T-helper 17 cell (primary cell): ENCODE data around the gene BFSP1. TPM values are rescaled to one million over a fixed set of nuclear protein-coding genes. Genes with fewer than 3 reads are reported as not detected.

ENCODE experiments used
- ATAC-seq: fragments of 150-1000 bp; cut with Tn5 transposase; 2 replicates; pipeline ENCODE4 v1.10.0; 2021; ENCODE audit warnings: mild to moderate bottlenecking, moderate library complexity
- DNase-seq, 3 donors: peaks; one replicate each; pipeline versions ENCODE4 v3.0.0 to v3.0.0-alpha.2; 2020 to 2021
- H3K9me3 ChIP-seq: one replicate; pipeline ENCODE4 v1.7.0; 2013; ENCODE audit warnings: low read length, mild to moderate bottlenecking; ENCODE audit not compliant: control insufficient read depth, poor library complexity, severe bottlenecking
- H3K27ac Mint-ChIP-seq: one replicate; pipeline ENCODE4 v1.8.0; 2022; ENCODE audit warnings: mild to moderate bottlenecking, moderate library complexity, mixed read lengths
- H3K27me3 Mint-ChIP-seq: one replicate; pipeline ENCODE4 v1.8.0; 2022; ENCODE audit warnings: mixed read lengths
- H3K36me3 Mint-ChIP-seq: one replicate; pipeline ENCODE4 v1.8.0; 2022; ENCODE audit warnings: low read depth, mixed read lengths
- H3K4me1 Mint-ChIP-seq: one replicate; pipeline ENCODE4 v1.8.0; 2022; ENCODE audit warnings: mild to moderate bottlenecking, mixed read lengths
- H3K4me3 Mint-ChIP-seq: one replicate; pipeline ENCODE4 v1.8.0; 2022; ENCODE audit warnings: mild to moderate bottlenecking, moderate library complexity, mixed read lengths
- total RNA-seq, 4 donors: library from RNA in 2 of 4; stranded (reverse) in 2 of 4; gene quantifications; one replicate each; pipeline ENCODE4 v1.2.3 and lab custom pipeline; 2022 to 2026

BFSP1 gene
- total RNA-seq, 2 donors from 2014 or later = 0.21 to 1.0 TPM

GRCh38 chr20:17566345-17566744 lies 35.2 kb upstream of the BFSP1 start:
- peaks cover 2% of the 10 kb centered on the region for H3K36me3 Mint-ChIP-seq
- peak overlapping the region; percentile 2 for H3K27ac Mint-ChIP-seq
- H3K9me3 ChIP-seq = no peaks in the 10 kb centered on the region
- no peak for DNase-seq
- no peaks in the 10 kb centered on the region for H3K27me3 Mint-ChIP-seq
- H3K4me1 Mint-ChIP-seq = peaks cover 11% of the 10 kb centered on the region
- no peak for ATAC-seq
- H3K4me3 Mint-ChIP-seq = no peak overlapping the region

DNA sequence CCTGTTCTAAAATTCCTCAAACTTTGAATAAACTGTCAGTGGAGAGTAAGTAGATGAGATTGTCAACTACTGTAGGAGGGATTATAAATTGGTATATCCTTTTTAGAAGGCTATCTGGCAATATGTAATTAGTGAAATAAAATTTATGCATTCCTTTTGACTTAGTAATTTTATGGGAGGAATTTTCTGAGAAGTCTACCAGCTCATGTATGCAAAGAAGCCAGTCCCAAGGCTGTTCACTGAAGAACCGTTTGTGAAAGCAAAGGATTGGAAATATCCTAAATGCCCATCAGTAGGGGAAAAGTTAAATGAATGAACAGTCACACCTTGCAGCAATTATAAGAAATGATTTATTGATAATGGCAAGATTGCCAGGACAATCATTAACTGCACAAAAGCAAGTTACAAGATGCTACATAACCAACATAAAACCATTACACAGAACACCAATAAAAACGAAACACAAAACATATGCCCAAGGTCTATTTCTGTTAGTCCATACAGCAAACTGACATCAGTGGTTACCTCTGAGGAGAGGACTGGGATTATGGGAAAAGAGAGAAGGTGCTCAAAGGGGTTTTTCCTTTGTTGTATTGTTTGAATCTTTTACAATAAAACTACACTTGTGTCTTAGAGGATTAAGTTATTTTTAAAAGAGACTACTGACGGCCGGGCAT lies 34.1 kb upstream of the BFSP1 start:
- peak overlapping the region; percentile 2 for H3K27ac Mint-ChIP-seq
- peaks cover 2% of the 10 kb centered on the region for H3K36me3 Mint-ChIP-seq
- peaks cover 4% of the 10 kb centered on the region for H3K4me1 Mint-ChIP-seq
- H3K27me3 Mint-ChIP-seq = peaks cover 5% of the 10 kb centered on the region
- DNase-seq (no peak), ATAC-seq (no peak)
- H3K9me3 ChIP-seq = no peaks in the 10 kb centered on the region
- H3K4me3 Mint-ChIP-seq = no peak overlapping the region

DNA sequence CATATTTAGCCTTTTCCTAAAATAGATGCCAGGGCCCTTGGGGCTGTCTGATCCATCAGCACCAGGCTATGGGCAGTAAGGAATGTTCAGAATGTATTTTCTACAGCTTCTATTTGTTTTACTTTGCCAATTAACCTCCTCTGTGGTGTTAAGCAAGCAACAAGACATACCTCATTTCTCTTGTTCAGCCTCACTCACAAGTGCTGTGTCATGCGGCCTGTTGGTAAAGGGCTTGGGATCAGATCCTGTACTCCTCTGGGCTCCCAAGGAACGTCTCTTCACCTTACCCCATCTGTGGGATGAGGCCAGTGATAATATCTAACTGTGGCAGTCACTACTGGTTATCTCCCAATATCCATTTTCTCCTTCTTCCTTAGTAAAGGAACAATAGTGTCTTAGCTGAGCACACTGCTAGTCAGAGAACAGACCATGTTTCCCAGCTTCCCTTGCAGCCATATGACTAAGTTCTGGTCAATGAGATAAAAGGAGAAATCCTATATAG lies 31.7 kb upstream of the BFSP1 start:
- ATAC-seq = no peak
- DNase-seq = no peak
- Mint-ChIP-seq H3K4me1 (peaks cover 3% of the 10 kb centered on the region), H3K4me3 (no peak overlapping the region), H3K27ac (no peak overlapping the region), H3K36me3 (no peaks in the 10 kb centered on the region), H3K27me3 (peaks cover 9% of the 10 kb centered on the region)
- no peaks in the 10 kb centered on the region for H3K9me3 ChIP-seq

DNA sequence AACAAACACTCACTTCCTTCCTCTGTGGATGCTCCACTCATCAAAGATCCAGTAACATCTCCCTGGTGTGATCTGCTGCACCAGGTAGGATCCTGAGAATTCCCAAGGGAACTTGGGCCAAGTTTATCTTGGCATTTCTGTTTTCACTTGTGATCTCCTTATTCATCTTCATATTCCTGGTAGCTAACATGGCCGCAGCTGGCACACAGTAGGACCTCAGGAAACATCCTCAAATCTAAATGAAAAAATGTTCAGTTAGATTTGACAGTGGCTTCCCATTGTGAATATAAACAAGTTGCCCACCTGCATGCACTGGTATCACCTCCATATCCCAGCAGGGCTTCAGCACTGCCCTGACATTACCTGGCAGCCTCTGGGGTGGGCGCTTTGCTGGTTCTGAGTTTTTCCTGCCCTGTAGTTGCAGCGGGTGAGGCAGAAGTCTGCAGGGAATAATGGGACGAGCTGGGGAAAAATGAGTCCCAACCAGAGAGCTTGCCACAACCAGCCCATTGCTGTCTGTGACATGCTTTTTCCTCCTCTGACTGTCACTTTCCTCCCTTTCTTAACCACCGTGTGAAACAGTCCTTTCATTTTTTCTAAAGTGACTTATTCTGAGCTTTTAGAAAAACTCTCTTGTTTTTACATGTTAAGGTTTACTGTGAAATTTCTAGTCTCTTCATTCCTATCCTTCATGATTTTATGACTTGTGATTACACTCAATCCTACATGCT lies 29.3 kb upstream of the BFSP1 start:
- no peaks in the 10 kb centered on the region for H3K9me3 ChIP-seq
- Mint-ChIP-seq H3K27me3 (peaks cover 9% of the 10 kb centered on the region), H3K4me1 (peaks cover 3% of the 10 kb centered on the region), H3K27ac (no peak overlapping the region), H3K4me3 (no peak overlapping the region), H3K36me3 (no peaks in the 10 kb centered on the region)
- no peak for ATAC-seq
- no peak for DNase-seq

- ATAC-seq (no peak), DNase-seq (no peak)
- Mint-ChIP-seq H3K4me1 (peaks cover 3% of the 10 kb centered on the region), H3K27ac (no peak overlapping the region), H3K36me3 (no peaks in the 10 kb centered on the region), H3K27me3 (peaks cover 9% of the 10 kb centered on the region), H3K4me3 (no peak overlapping the region)
- no peaks in the 10 kb centered on the region for H3K9me3 ChIP-seq
These were observed 28.2 kb upstream of the BFSP1 start for GRCh38 chr20:17559338-17559737.

DNA sequence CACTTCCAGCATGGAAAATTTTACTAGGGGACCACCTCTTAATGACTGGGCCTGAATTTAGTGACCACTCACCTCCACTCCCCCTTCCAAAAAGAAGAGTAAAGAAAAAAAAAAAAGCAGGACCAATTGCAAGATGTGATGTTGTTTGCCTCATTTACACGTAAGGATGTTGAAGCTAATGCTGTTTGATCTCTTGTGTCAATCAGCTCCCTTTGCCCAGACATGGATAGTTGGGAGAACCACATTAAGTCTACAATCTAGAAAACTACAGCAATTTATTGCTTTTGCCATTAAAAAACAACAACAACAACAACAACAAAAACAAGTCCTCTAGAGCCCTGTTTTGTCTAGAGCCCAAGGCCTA lies 27.7 kb upstream of the BFSP1 start:
- no peaks in the 10 kb centered on the region for H3K36me3 Mint-ChIP-seq
- H3K4me1 Mint-ChIP-seq = peaks cover 3% of the 10 kb centered on the region
- H3K9me3 ChIP-seq = no peaks in the 10 kb centered on the region
- DNase-seq = no peak
- no peak overlapping the region for H3K4me3 Mint-ChIP-seq
- no peak overlapping the region for H3K27ac Mint-ChIP-seq
- no peak for ATAC-seq
- peaks cover 9% of the 10 kb centered on the region for H3K27me3 Mint-ChIP-seq

- H3K9me3 ChIP-seq = no peaks in the 10 kb centered on the region
- Mint-ChIP-seq H3K27ac (no peak overlapping the region), H3K27me3 (peaks cover 9% of the 10 kb centered on the region), H3K4me1 (peaks cover 3% of the 10 kb centered on the region), H3K36me3 (no peaks in the 10 kb centered on the region), H3K4me3 (no peak overlapping the region)
- DNase-seq = no peak
- ATAC-seq = no peak
These were observed 27.2 kb upstream of the BFSP1 start for GRCh38 chr20:17558154-17558940.

DNA sequence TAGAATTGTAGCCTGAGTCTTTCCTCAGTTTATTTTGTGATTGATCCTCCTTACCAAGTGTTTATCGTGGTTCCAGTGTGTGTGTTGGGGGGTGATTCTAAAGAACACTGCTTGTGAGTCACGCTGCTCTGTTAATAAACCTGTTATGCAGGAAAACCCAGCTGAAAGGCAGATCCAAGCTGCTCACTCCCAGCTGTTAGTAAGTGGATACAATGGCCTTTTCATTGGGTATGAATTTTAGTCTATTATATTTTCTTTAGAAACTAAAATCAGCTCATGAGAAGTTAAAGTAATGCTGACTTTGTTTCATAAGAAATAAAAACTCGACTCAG lies 26.5 kb upstream of the BFSP1 start:
- Mint-ChIP-seq H3K4me3 (no peak overlapping the region), H3K36me3 (no peaks in the 10 kb centered on the region), H3K27ac (no peak overlapping the region), H3K27me3 (peaks cover 9% of the 10 kb centered on the region), H3K4me1 (peaks cover 3% of the 10 kb centered on the region)
- H3K9me3 ChIP-seq = no peaks in the 10 kb centered on the region
- DNase-seq = no peak
- ATAC-seq = no peak

DNA sequence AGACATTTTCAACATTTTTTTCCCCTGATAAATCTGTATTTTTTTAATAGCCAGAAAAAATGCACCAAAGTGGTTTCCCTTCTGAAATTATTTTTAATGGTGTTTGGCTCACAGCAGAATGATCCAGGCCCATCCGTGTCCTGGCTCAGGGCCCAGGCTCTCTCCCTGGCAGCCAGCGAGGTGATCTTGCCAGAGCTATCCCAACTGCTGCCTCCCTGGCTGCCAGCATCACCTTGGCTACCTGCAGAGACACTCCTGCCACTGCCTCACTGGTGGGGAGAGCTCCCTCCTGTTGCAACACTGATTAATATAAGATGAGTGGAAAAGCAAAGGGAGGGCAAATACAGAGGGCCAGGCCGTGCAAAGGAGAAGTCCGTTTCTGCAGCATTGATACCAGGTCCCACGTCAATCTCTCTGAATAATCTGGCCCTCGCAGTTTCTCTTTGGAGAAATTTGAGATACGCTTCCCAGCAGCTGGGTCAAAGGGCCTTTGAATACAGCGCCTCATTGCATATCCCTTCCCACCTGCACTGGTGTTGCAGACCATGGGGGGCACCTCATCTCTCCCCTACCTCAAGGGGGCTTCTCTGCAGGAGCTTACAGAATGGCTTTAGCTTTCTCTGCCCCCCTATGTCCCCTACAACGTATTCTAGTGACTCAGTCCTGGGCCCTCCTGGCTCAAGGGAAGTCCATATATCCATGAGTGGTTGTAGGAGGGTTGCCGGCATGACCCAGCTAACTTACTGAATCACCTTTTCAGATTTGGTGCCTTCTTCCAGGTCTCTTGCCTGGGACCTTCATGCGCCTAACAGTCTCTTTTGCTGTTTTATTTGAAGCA lies 25.9 kb upstream of the BFSP1 start:
- H3K9me3 ChIP-seq = no peaks in the 10 kb centered on the region
- DNase-seq (no peak), ATAC-seq (no peak)
- no peak overlapping the region for H3K27ac Mint-ChIP-seq
- H3K4me3 Mint-ChIP-seq = no peak overlapping the region
- peaks cover 3% of the 10 kb centered on the region for H3K4me1 Mint-ChIP-seq
- H3K36me3 Mint-ChIP-seq = no peaks in the 10 kb centered on the region
- H3K27me3 Mint-ChIP-seq = peaks cover 9% of the 10 kb centered on the region

DNA sequence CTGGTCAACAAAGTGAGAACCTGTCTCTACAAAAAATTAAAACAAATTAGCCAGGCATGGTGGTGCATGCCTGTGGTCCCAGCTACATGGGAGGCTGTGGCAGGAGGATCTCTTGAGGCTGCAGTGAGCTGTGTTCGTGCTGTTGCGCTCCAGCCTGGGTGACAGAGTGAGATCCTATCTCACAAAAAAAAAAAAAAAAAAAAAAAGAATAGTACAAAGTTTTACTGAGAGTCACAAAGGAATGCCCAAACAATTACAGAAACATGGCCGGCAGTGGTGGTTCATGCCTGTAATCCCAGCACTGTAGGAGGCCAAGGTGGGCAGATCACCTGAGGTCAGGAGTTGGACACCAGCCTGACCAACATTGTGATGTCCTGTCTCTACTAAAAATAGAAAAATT lies 23.9 kb upstream of the BFSP1 start:
- Mint-ChIP-seq H3K36me3 (no peaks in the 10 kb centered on the region), H3K27me3 (peaks cover 8% of the 10 kb centered on the region), H3K27ac (no peak overlapping the region), H3K4me3 (no peak overlapping the region), H3K4me1 (peaks cover 3% of the 10 kb centered on the region)
- ATAC-seq = no peak
- no peaks in the 10 kb centered on the region for H3K9me3 ChIP-seq
- no peak for DNase-seq

DNA sequence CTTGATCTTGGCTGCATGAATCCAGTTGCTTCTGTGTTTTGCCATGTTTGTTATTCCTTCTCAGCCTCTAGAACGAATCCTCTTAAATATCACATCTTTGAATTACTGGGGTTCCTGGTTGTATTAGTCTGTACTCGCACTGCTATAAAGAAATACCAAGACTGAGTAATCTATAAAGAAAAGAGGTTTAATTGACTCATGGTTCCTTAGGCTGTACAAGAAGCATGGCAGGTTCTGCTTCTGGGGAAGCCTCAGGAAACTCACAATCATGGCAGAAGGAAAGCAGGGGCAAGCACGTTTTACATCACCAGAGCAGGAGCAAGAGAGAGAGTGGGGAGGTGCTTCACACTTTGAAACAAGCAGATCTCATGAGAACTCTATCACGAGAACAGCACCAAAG lies 18.0 kb upstream of the BFSP1 start:
- Mint-ChIP-seq H3K27ac (no peak overlapping the region), H3K4me3 (no peak overlapping the region), H3K36me3 (peaks cover 2% of the 10 kb centered on the region), H3K4me1 (peaks cover 2% of the 10 kb centered on the region), H3K27me3 (peaks cover 27% of the 10 kb centered on the region)
- H3K9me3 ChIP-seq = no peaks in the 10 kb centered on the region
- DNase-seq = no peak
- ATAC-seq = no peak

DNA sequence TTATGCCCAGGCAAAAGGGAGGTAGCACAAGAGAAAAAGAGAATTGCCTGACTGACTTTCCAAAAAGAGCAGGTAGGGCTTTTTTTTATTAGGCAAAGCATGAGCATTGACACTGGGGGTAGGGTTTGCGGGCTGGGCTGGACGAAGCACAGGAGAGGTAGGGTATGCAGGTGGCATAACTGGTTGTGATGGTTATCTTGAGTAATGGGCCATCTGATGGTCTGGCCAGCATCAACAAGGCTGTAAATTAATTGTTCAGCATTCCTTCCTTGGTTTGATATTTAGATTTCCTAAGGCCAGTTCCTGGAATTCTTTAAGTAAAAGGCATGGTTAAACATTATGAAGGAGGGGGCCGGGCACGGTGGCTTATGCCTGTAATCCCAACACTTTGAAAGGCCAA lies 13.9 kb upstream of the BFSP1 start:
- ATAC-seq (no peak), DNase-seq (no peak)
- peaks cover 2% of the 10 kb centered on the region for H3K4me1 Mint-ChIP-seq
- H3K4me3 Mint-ChIP-seq = no peak overlapping the region
- peaks cover 2% of the 10 kb centered on the region for H3K36me3 Mint-ChIP-seq
- no peaks in the 10 kb centered on the region for H3K9me3 ChIP-seq
- no peak overlapping the region for H3K27ac Mint-ChIP-seq
- H3K27me3 Mint-ChIP-seq = peaks cover 53% of the 10 kb centered on the region
